Activated naive CD8-positive, alpha-beta T cell (primary cell): ENCODE results near the gene ZNF574.
"Not testable (repeated sequence)": the region's sequence is repeated elsewhere in the genome, so short reads cannot be mapped to it uniquely, and the experiment has no call there.

Source experiments
- H3K27ac Mint-ChIP-seq: one replicate; pipeline ENCODE4 v1.8.0; 2021; ENCODE audit warnings: mixed read lengths
- H3K27me3 Mint-ChIP-seq: one replicate; pipeline ENCODE4 v1.8.0; 2021; ENCODE audit warnings: mixed read lengths
- H3K36me3 Mint-ChIP-seq: one replicate; pipeline ENCODE4 v1.8.0; 2021; ENCODE audit warnings: mixed read lengths
- H3K4me1 Mint-ChIP-seq: one replicate; pipeline ENCODE4 v1.8.0; 2021; ENCODE audit warnings: low read depth, mixed read lengths
- H3K4me3 Mint-ChIP-seq: one replicate; pipeline ENCODE4 v1.8.0; 2021; ENCODE audit warnings: mild to moderate bottlenecking, mixed read lengths
- H3K9me3 Mint-ChIP-seq: one replicate; pipeline ENCODE4 v1.8.0; 2021; ENCODE audit warnings: low read depth, mixed read lengths

ZNF574 gene, protein sequence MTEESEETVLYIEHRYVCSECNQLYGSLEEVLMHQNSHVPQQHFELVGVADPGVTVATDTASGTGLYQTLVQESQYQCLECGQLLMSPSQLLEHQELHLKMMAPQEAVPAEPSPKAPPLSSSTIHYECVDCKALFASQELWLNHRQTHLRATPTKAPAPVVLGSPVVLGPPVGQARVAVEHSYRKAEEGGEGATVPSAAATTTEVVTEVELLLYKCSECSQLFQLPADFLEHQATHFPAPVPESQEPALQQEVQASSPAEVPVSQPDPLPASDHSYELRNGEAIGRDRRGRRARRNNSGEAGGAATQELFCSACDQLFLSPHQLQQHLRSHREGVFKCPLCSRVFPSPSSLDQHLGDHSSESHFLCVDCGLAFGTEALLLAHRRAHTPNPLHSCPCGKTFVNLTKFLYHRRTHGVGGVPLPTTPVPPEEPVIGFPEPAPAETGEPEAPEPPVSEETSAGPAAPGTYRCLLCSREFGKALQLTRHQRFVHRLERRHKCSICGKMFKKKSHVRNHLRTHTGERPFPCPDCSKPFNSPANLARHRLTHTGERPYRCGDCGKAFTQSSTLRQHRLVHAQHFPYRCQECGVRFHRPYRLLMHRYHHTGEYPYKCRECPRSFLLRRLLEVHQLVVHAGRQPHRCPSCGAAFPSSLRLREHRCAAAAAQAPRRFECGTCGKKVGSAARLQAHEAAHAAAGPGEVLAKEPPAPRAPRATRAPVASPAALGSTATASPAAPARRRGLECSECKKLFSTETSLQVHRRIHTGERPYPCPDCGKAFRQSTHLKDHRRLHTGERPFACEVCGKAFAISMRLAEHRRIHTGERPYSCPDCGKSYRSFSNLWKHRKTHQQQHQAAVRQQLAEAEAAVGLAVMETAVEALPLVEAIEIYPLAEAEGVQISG

GRCh38 chr19:42075616-42076379, at the start of gene ZNF574:
Gene ZNF574, plus strand, starts transcription at chr19:42076166. Its CDS starts 2,441 bp downstream, at chr19:42078607.
- Mint-ChIP-seq H3K4me3 (peak within 1 kb of the TSS; percentile 100), H3K36me3 (no peaks in the 10 kb centered on the region), H3K9me3 (no peaks in the 10 kb centered on the region), H3K27ac (peak within 1 kb of the TSS; percentile 100), H3K27me3 (no peaks in the 10 kb centered on the region), H3K4me1 (peaks cover 36% of the 10 kb centered on the region)

GRCh38 chr19:42028304-42029216, 47.4 kb upstream of the ZNF574 start:
- Mint-ChIP-seq H3K27me3 (peaks cover 4% of the 10 kb centered on the region), H3K36me3 (no peaks in the 10 kb centered on the region), H3K4me3 (no peak overlapping the region), H3K9me3 (no peaks in the 10 kb centered on the region), H3K27ac (no peak overlapping the region), H3K4me1 (no peaks in the 10 kb centered on the region)

- Mint-ChIP-seq H3K4me1 (peaks cover 4% of the 10 kb centered on the region), H3K4me3 (no peak overlapping the region), H3K27me3 (peaks cover 4% of the 10 kb centered on the region), H3K36me3 (no peaks in the 10 kb centered on the region), H3K9me3 (no peaks in the 10 kb centered on the region), H3K27ac (no peak overlapping the region)
These were observed 45.1 kb upstream of the ZNF574 start for GRCh38 chr19:42030645-42031440.

DNA sequence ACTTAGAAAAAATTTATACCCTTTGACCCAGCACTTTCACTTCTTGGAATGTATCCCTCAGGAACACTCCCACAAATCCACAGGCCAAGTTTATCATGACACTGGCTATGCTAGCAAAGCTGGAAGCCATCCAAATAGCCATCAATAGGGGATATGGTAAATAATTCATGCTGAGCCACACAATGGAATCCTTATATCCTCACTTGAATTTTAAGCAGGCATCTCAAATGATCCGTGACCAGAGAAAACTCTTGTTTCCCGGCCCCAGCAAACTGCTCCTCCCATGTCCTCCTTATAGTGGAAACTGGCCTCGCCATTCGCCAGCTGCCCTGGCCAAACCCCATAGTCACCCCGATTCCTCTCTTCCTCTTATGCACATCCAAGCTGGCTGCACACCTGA, 43.5 kb upstream of the ZNF574 start:
- Mint-ChIP-seq H3K9me3 (no peaks in the 10 kb centered on the region), H3K27me3 (peaks cover 3% of the 10 kb centered on the region), H3K27ac (no peak overlapping the region), H3K4me3 (no peak overlapping the region), H3K4me1 (peaks cover 4% of the 10 kb centered on the region), H3K36me3 (no peaks in the 10 kb centered on the region)

DNA sequence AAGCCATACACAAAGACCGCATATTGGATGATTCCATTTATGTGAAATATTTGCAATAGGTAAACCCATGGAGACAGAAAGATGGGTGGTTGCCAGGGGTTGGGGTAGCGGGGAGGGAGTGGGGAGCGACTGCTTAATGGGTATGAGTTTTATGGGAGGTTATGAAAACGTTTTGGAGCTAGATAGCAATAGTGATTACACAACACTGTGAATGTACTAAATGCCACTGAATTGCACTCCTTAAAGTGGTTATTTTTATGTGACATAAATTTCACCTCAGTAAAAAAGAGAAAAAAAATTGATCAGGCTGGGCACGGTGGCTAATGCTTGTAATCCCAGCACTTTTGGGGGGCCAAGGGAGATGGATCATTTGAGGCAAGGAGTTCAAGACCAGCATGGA, 42.6 kb upstream of the ZNF574 start:
- Mint-ChIP-seq H3K36me3 (no peaks in the 10 kb centered on the region), H3K27ac (no peak overlapping the region), H3K4me1 (peaks cover 4% of the 10 kb centered on the region), H3K9me3 (no peaks in the 10 kb centered on the region), H3K4me3 (no peak overlapping the region), H3K27me3 (peaks cover 2% of the 10 kb centered on the region)

DNA sequence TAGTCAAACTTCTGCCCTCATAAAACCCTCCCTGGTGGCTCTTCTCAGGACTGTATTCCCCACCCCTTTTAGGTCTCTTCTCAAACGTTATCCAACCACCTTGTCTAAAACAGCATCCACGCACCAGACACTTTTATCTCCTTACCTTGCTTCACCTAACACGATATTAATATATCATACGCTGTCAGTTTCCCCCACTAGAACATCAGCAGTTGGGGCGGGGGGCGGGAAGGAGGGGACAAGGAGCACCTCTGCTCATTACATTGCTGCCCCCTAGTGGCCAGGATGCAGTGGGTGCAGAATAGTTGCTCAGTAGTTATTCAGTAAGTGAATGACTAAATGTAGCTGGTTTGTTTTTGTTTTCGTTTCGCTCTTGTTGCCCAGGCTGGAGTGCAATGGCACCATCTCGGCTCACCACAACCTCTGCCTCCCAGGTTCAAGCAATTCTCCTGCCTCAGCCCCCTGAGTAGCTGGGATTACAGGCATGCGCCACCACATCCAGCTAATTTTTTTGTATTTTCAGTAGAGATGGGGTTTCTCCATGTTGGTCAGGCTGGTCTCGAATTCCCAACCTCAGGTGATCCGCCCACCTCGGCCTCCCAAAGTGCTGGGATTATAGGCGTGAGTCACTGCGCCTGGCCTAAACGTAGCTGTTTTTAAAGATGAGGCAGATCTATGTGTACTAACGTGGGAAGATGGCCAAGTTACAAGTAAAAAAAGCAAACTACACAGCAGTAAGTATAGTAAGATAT, 41.1 kb upstream of the ZNF574 start:
- H3K27me3 Mint-ChIP-seq, H3K4me1 Mint-ChIP-seq, H3K27ac Mint-ChIP-seq, H3K9me3 Mint-ChIP-seq, H3K36me3 Mint-ChIP-seq, H3K4me3 Mint-ChIP-seq: not testable (repeated sequence)

DNA sequence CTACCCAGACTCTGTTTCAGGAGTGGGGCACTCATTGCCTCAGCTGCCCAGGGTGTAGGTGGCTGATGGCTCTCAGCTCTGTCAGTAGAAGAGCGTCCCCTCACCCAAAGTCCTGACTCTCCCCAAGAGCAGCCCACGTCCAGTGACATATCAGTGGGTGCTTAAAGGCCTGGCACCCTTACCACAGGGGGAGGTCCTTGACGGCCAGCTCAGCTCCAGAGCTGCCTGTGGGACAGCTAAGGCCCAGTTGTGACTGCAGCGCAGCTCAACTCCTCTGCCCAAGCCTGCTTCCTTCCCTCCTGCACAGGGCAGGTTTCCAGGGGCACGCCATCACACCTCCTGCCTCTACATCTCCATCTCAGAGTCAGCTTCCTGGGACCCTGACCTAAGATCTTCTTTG, 38.3 kb upstream of the ZNF574 start:
- H3K27ac Mint-ChIP-seq = no peak overlapping the region
- H3K27me3 Mint-ChIP-seq = no peaks in the 10 kb centered on the region
- H3K4me1 Mint-ChIP-seq = peaks cover 4% of the 10 kb centered on the region
- no peaks in the 10 kb centered on the region for H3K9me3 Mint-ChIP-seq
- H3K4me3 Mint-ChIP-seq = no peak overlapping the region
- no peaks in the 10 kb centered on the region for H3K36me3 Mint-ChIP-seq

- no peaks in the 10 kb centered on the region for H3K9me3 Mint-ChIP-seq
- H3K27me3 Mint-ChIP-seq = no peaks in the 10 kb centered on the region
- no peak overlapping the region for H3K4me3 Mint-ChIP-seq
- no peaks in the 10 kb centered on the region for H3K36me3 Mint-ChIP-seq
- H3K27ac Mint-ChIP-seq = no peak overlapping the region
- H3K4me1 Mint-ChIP-seq = peaks cover 4% of the 10 kb centered on the region
These were observed 37.3 kb upstream of the ZNF574 start for GRCh38 chr19:42038666-42039065.

GRCh38 chr19:42040031-42040430, 35.9 kb upstream of the ZNF574 start:
- Mint-ChIP-seq H3K4me1 (no peaks in the 10 kb centered on the region), H3K36me3 (no peaks in the 10 kb centered on the region), H3K4me3 (no peak overlapping the region), H3K9me3 (no peaks in the 10 kb centered on the region), H3K27ac (no peak overlapping the region), H3K27me3 (no peaks in the 10 kb centered on the region)

DNA sequence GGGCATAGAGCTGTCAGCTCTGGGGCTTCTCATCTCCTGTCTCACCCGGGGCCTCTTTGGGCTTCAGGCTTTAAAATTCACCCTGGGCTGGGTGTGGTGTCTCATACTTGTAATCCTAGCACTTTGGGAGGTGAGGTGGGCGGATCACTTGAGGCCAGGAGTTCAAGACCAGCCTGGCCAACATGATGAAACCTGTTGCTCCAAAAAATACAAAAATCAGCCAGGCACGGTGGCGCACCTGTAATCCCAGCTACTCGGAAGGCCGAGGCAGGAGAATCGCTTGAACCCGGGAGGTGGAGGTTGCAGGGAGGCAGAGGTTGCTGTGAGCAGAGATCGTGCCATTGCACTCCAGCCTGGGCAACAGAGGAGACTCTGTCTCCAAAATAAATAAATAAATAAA, 35.5 kb upstream of the ZNF574 start:
- not testable (repeated sequence) for H3K36me3 Mint-ChIP-seq, H3K27ac Mint-ChIP-seq, H3K9me3 Mint-ChIP-seq, H3K27me3 Mint-ChIP-seq, H3K4me3 Mint-ChIP-seq, H3K4me1 Mint-ChIP-seq

DNA sequence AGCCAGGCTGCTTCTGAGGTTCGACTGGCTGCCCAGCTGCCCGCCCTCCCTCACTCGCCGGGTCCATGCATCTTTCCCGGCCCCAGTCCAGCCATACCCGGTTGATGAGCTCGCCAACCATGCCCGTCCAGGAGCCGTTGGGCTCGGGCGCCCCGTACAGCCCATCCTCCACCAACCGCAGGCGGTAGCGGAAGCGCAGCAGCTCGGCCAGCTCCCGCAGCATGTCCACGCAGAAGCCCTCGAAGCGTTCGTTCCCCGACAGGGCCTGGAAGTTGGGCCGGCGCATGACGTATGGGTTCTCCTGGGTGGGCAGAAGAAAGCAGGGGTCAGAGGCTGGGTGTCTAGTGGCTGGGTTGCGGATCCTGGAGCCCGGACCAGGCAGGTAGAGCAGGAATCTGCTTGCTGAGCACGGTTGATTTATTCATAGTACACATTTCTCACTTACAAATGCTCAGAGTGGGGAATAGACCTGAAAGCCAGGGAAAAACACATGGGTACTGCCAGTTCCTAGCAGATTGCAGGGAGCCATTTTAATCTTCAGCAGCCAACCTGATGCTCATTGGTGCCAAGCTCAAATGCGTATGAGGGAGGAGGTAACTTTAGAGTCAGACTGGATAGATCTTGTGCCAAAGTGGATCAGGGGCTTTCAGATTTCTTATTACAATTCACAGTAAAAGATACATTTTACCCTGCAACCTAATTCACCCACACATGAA, 33.4 kb upstream of the ZNF574 start:
- Mint-ChIP-seq H3K36me3 (no peaks in the 10 kb centered on the region), H3K9me3 (no peaks in the 10 kb centered on the region), H3K4me1 (no peaks in the 10 kb centered on the region), H3K27me3 (no peaks in the 10 kb centered on the region), H3K27ac (no peak overlapping the region), H3K4me3 (no peak overlapping the region)

- no peak overlapping the region for H3K4me3 Mint-ChIP-seq
- no peak overlapping the region for H3K27ac Mint-ChIP-seq
These were observed 30.4 kb upstream of the ZNF574 start for GRCh38 chr19:42045575-42045974.

More at GRCh38 chr19:42045575-42045974, 30.4 kb upstream of the ZNF574 start:
- Mint-ChIP-seq H3K9me3 (no peaks in the 10 kb centered on the region), H3K36me3 (no peaks in the 10 kb centered on the region), H3K4me1 (peaks cover 6% of the 10 kb centered on the region), H3K27me3 (no peaks in the 10 kb centered on the region)
